ENCODE measurements around the gene SMTNL1. TPM values are rescaled to one million over a fixed set of nuclear protein-coding genes. Genes with fewer than 3 reads are reported as not detected.

Gene SMTNL1
- total and polyA plus RNA-seq, 9 of the 15 experiments (the other 6 are each of a cell fraction or from before 2014, with no cell fraction given), result not detected

DNA sequence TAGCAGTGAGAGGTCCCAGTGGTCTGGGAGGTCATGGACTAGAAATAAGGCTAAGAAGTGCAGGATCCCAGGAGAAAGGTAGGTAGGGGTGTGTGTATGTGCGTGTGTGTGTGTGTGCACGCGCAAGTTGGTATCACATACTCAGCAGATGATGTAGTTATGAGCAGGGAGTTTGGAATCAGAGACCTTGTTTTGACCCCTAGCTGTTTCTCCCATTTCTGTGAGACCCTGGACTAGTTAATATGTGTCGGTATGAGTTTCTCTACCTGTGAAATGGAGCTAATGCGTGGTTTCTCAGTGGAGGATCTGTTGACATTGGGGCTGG lies 61.4 kb downstream of the SMTNL1 start:
- no peak for ATAC-seq
- Histone ChIP-seq H3K9ac (ENCODE audit: insufficient read depth in 1 of 2, low read depth in 2 of 2, low read length in 2 of 2) (no peak overlapping the region), H3K9me3 (replicated peaks; ENCODE audit: control insufficient read depth, insufficient read depth, low read depth, low read length) (no peaks in the 10 kb centered on the region), H3K27me3 (ENCODE audit: control insufficient read depth in 2 of 2, insufficient read depth in 2 of 2, low read length in 2 of 2) (peaks cover 36 to 38% of the 10 kb centered on the region in 2 experiments; a peak in 4 of 5 replicates), H3K36me3 (ENCODE audit: control insufficient read depth, insufficient read depth, low read length) (no peaks in the 10 kb centered on the region), H3K79me2 (ENCODE audit: control insufficient read depth, insufficient read depth, low read length) (no peaks in the 10 kb centered on the region), H3K4me3 (no peak overlapping the region), H2AFZ (ENCODE audit: low read depth, low read length) (no peak overlapping the region), H3K4me1 (replicated peaks in 1 of 2; ENCODE audit: control insufficient read depth in 2 of 2, insufficient read depth in 2 of 2, low read length in 2 of 2) (peaks cover 0 to 6% of the 10 kb centered on the region in 2 experiments; a peak in 2 of 5 replicates), H4K20me1 (replicated peaks; ENCODE audit: control insufficient read depth, insufficient read depth, low read length) (no peaks in the 10 kb centered on the region), H3K27ac (ENCODE audit: extremely low read depth, low read depth, low read length) (no peak overlapping the region), H3K9me1 (ENCODE audit: control insufficient read depth, insufficient read depth, low read length) (no peaks in the 10 kb centered on the region), H3K4me2 (ENCODE audit: insufficient read depth, low read length) (no peak overlapping the region)
- in situ Hi-C loops (cut with MboI) (no loop called here), intact Hi-C loops (cut with micrococcal nuclease) (no loop called here)
- DNase-seq (ENCODE audit: extremely low read depth in 1 of 4, low spot score in 3 of 4), result no peak
- FAIRE-seq, result no peak
- BruUV-seq (replicated peaks), result no TSS peak
- POLR2A ChIA-PET, result interaction anchor here (0.8 to 1.0 kb wide), 2 partner anchors 15 to 17 kb away, joined by 3 to 4 read pairs; no protein-coding TSS in a partner anchor
- 19% methylated on average over 5 of the region's 5 CpGs for WGBS (ENCODE audit: insufficient coverage, low coverage, missing lambda C conversion rate)
- TF ChIP-seq CHD1 (IDR thresholded peaks at IDR 0.05; ENCODE audit: low read length) (no peak), DMBX1 (CRISPR knock-in tag; IDR thresholded peaks at IDR 0.05; ENCODE audit: borderline replicate concordance) (no peak), POLR2B (IDR thresholded peaks at IDR 0.05; ENCODE audit: low read depth, partially characterized antibody) (no peak), NCOR1 (IDR thresholded peaks at IDR 0.05) (no peak), THRAP3 (IDR thresholded peaks at IDR 0.05; ENCODE audit: borderline replicate concordance) (no peak), KDM5B (IDR thresholded peaks at IDR 0.05; ENCODE audit: insufficient replicate concordance, low read depth, low read length) (no peak), FIP1L1 (IDR thresholded peaks at IDR 0.05; ENCODE audit: low read depth, low read length, poor library complexity, severe bottlenecking) (no peak), RB1 (IDR thresholded peaks at IDR 0.05; ENCODE audit: low read depth) (no peak), SMAD2 (IDR thresholded peaks at IDR 0.05; ENCODE audit: low read depth, low read length) (no peak), JUN (IDR thresholded peaks at IDR 0.05; ENCODE audit: borderline replicate concordance, low read depth, low read length) (no peak), JUN (CRISPR knock-in tag; IDR thresholded peaks at IDR 0.05; ENCODE audit: borderline replicate concordance) (no peak), MECOM (CRISPR knock-in tag; IDR thresholded peaks at IDR 0.05) (no peak)
- TF ChIP-seq, protein P1, sequence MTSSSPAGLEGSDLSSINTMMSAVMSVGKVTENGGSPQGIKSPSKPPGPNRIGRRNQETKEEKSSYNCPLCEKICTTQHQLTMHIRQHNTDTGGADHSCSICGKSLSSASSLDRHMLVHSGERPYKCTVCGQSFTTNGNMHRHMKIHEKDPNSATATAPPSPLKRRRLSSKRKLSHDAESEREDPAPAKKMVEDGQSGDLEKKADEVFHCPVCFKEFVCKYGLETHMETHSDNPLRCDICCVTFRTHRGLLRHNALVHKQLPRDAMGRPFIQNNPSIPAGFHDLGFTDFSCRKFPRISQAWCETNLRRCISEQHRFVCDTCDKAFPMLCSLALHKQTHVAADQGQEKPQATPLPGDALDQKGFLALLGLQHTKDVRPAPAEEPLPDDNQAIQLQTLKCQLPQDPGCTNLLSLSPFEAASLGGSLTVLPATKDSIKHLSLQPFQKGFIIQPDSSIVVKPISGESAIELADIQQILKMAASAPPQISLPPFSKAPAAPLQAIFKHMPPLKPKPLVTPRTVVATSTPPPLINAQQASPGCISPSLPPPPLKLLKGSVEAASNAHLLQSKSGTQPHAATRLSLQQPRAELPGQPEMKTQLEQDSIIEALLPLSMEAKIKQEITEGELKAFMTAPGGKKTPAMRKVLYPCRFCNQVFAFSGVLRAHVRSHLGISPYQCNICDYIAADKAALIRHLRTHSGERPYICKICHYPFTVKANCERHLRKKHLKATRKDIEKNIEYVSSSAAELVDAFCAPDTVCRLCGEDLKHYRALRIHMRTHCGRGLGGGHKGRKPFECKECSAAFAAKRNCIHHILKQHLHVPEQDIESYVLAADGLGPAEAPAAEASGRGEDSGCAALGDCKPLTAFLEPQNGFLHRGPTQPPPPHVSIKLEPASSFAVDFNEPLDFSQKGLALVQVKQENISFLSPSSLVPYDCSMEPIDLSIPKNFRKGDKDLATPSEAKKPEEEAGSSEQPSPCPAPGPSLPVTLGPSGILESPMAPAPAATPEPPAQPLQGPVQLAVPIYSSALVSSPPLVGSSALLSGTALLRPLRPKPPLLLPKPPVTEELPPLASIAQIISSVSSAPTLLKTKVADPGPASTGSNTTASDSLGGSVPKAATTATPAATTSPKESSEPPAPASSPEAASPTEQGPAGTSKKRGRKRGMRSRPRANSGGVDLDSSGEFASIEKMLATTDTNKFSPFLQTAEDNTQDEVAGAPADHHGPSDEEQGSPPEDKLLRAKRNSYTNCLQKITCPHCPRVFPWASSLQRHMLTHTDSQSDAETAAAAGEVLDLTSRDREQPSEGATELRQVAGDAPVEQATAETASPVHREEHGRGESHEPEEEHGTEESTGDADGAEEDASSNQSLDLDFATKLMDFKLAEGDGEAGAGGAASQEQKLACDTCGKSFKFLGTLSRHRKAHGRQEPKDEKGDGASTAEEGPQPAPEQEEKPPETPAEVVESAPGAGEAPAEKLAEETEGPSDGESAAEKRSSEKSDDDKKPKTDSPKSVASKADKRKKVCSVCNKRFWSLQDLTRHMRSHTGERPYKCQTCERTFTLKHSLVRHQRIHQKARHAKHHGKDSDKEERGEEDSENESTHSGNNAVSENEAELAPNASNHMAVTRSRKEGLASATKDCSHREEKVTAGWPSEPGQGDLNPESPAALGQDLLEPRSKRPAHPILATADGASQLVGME (CRISPR knock-in tag; IDR thresholded peaks at IDR 0.05), result no peak
- TF ChIP-seq, protein P2, sequence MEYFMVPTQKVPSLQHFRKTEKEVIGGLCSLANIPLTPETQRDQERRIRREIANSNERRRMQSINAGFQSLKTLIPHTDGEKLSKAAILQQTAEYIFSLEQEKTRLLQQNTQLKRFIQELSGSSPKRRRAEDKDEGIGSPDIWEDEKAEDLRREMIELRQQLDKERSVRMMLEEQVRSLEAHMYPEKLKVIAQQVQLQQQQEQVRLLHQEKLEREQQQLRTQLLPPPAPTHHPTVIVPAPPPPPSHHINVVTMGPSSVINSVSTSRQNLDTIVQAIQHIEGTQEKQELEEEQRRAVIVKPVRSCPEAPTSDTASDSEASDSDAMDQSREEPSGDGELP (CRISPR knock-in tag; IDR thresholded peaks at IDR 0.05; ENCODE audit: borderline replicate concordance), result no peak
- CTCF ChIA-PET (ENCODE audit: low intra/inter-chr PET ratio), result no interaction called here

All from K562 (cell line).